ENCODE data around the gene CHST2. TPM values are rescaled to one million over a fixed set of nuclear protein-coding genes. Genes with fewer than 3 reads are reported as not detected.

CHST2 gene
- total RNA-seq, 1 experiment from 2014 or later, result 1.7 TPM

DNA sequence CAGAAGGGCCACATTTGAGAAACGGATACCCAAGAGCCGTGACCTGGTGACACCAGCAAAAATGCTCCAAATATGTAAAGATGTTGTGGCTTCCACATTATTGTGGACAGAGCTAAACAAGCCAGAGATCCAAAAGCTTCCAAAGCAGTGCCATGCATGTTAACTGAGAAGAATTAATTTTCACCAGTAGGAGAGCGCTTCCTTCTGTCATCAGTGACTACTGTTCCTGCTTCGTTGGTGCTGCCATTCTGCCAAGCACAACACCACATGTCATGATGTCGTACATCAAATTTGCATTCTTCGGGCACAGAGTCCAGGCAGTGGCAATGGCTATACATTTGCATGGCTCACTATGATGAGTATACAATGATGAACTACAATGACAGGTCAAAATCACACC lies 19.1 kb upstream of the CHST2 start:
- Histone ChIP-seq H3K9me3 (ENCODE audit: control insufficient read depth in 1 of 2, insufficient read depth in 1 of 2, low read depth in 1 of 2, low read length in 2 of 2) (peaks cover 0 to 5% of the 10 kb centered on the region in 2 experiments; a peak in 3 of 4 replicates), H3K9me2 (ENCODE audit: insufficient read depth) (no peaks in the 10 kb centered on the region), H3K79me2 (ENCODE audit: insufficient read depth, low read length) (no peaks in the 10 kb centered on the region), H3K36me3 (ENCODE audit: control insufficient read depth in 1 of 2, insufficient read depth in 2 of 2, low read length in 2 of 2) (no peaks in the 10 kb centered on the region), H3K27ac (ENCODE audit: low read depth, low read length) (no peak overlapping the region), H3K4me1 (ENCODE audit: control insufficient read depth in 1 of 2, insufficient read depth in 2 of 2, low read length in 2 of 2) (no peaks in the 10 kb centered on the region), H3K27me3 (ENCODE audit: insufficient read depth, low read length) (no peaks in the 10 kb centered on the region), H3K4me3 (replicated peaks in 1 of 2; ENCODE audit: low read depth in 1 of 2, low read length in 2 of 2) (no peak overlapping the region), H3K4me2 (ENCODE audit: low read length) (no peak overlapping the region), H2AFZ (ENCODE audit: low read depth, low read length, poor library complexity, severe bottlenecking) (no peak overlapping the region), H3K9ac (ENCODE audit: low read length) (no peak overlapping the region), H4K20me1 (ENCODE audit: insufficient read depth) (no peaks in the 10 kb centered on the region)
- POLR2A ChIA-PET, result no interaction called here
- DNase-seq (ENCODE audit: low read depth, low spot score), result no peak
- TF ChIP-seq, protein P1, sequence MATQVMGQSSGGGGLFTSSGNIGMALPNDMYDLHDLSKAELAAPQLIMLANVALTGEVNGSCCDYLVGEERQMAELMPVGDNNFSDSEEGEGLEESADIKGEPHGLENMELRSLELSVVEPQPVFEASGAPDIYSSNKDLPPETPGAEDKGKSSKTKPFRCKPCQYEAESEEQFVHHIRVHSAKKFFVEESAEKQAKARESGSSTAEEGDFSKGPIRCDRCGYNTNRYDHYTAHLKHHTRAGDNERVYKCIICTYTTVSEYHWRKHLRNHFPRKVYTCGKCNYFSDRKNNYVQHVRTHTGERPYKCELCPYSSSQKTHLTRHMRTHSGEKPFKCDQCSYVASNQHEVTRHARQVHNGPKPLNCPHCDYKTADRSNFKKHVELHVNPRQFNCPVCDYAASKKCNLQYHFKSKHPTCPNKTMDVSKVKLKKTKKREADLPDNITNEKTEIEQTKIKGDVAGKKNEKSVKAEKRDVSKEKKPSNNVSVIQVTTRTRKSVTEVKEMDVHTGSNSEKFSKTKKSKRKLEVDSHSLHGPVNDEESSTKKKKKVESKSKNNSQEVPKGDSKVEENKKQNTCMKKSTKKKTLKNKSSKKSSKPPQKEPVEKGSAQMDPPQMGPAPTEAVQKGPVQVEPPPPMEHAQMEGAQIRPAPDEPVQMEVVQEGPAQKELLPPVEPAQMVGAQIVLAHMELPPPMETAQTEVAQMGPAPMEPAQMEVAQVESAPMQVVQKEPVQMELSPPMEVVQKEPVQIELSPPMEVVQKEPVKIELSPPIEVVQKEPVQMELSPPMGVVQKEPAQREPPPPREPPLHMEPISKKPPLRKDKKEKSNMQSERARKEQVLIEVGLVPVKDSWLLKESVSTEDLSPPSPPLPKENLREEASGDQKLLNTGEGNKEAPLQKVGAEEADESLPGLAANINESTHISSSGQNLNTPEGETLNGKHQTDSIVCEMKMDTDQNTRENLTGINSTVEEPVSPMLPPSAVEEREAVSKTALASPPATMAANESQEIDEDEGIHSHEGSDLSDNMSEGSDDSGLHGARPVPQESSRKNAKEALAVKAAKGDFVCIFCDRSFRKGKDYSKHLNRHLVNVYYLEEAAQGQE (IDR thresholded peaks at IDR 0.05; ENCODE audit: low read depth), result no peak
- no peak for TF ChIP-seq CEBPB (IDR thresholded peaks at IDR 0.05; ENCODE audit: low read depth)
- no peak for TF ChIP-seq CBX3 (IDR thresholded peaks at IDR 0.05; ENCODE audit: low read depth)
- no peak for TF ChIP-seq SIN3A (IDR thresholded peaks at IDR 0.05; ENCODE audit: low read depth)
- TF ChIP-seq EZH2 (IDR thresholded peaks at IDR 0.05), result no peak
- CTCF ChIA-PET, result no interaction called here
- ATAC-seq, result no peak
- intact Hi-C loops (cut with micrococcal nuclease), result no loop called here
- RAD21 ChIA-PET (ENCODE audit: low non-redundant PET in 1 of 2, low total read pairs in 2 of 2, uncharacterized antibody in 2 of 2, unreplicated experiment in 2 of 2), result no interaction called here
- no TSS peak for BruUV-seq (replicated peaks)

- BruUV-seq (replicated peaks), result no TSS peak
- Histone ChIP-seq H3K9me2 (ENCODE audit: insufficient read depth) (no peaks in the 10 kb centered on the region), H3K4me1 (ENCODE audit: control insufficient read depth in 1 of 2, insufficient read depth in 2 of 2, low read length in 2 of 2) (no peaks in the 10 kb centered on the region), H3K9me3 (ENCODE audit: control insufficient read depth in 1 of 2, insufficient read depth in 1 of 2, low read depth in 1 of 2, low read length in 2 of 2) (peaks cover 0 to 8% of the 10 kb centered on the region in 2 experiments; a peak in 2 of 4 replicates), H3K36me3 (ENCODE audit: control insufficient read depth in 1 of 2, insufficient read depth in 2 of 2, low read length in 2 of 2) (no peaks in the 10 kb centered on the region), H3K79me2 (ENCODE audit: insufficient read depth, low read length) (no peaks in the 10 kb centered on the region), H3K9ac (ENCODE audit: low read length) (no peak overlapping the region), H2AFZ (ENCODE audit: low read depth, low read length, poor library complexity, severe bottlenecking) (no peak overlapping the region), H3K4me2 (ENCODE audit: low read length) (no peak overlapping the region), H3K27me3 (ENCODE audit: insufficient read depth, low read length) (no peaks in the 10 kb centered on the region), H3K4me3 (replicated peaks in 1 of 2; ENCODE audit: low read depth in 1 of 2, low read length in 2 of 2) (no peak overlapping the region), H4K20me1 (ENCODE audit: insufficient read depth) (no peaks in the 10 kb centered on the region), H3K27ac (ENCODE audit: low read depth, low read length) (no peak overlapping the region)
- CTCF ChIA-PET, result no interaction called here
- POLR2A ChIA-PET, result no interaction called here
- no peak for ATAC-seq
- DNase-seq (ENCODE audit: low read depth, low spot score), result no peak
- RAD21 ChIA-PET (ENCODE audit: low non-redundant PET in 1 of 2, low total read pairs in 2 of 2, uncharacterized antibody in 2 of 2, unreplicated experiment in 2 of 2), result no interaction called here
- intact Hi-C loops (cut with micrococcal nuclease), result no loop called here
- TF ChIP-seq RAD21 (IDR thresholded peaks at IDR 0.05; ENCODE audit: low read depth), result no peak
- TF ChIP-seq SRF (IDR thresholded peaks at IDR 0.05; ENCODE audit: low read depth), result no peak
- TF ChIP-seq SP1 (IDR thresholded peaks at IDR 0.05; ENCODE audit: low read depth), result no peak
- no peak for TF ChIP-seq POLR2AphosphoS5 (IDR thresholded peaks at IDR 0.05; ENCODE audit: low read depth, low read length)
- no peak for TF ChIP-seq CEBPB (IDR thresholded peaks at IDR 0.05; ENCODE audit: low read depth)
- TF ChIP-seq FOSL1 (IDR thresholded peaks at IDR 0.05; ENCODE audit: low read depth), result no peak
- TF ChIP-seq TCF7L2 (IDR thresholded peaks at IDR 0.05; ENCODE audit: borderline replicate concordance, extremely low read depth, insufficient read depth, insufficient read length), result no peak
- TF ChIP-seq, protein P2, sequence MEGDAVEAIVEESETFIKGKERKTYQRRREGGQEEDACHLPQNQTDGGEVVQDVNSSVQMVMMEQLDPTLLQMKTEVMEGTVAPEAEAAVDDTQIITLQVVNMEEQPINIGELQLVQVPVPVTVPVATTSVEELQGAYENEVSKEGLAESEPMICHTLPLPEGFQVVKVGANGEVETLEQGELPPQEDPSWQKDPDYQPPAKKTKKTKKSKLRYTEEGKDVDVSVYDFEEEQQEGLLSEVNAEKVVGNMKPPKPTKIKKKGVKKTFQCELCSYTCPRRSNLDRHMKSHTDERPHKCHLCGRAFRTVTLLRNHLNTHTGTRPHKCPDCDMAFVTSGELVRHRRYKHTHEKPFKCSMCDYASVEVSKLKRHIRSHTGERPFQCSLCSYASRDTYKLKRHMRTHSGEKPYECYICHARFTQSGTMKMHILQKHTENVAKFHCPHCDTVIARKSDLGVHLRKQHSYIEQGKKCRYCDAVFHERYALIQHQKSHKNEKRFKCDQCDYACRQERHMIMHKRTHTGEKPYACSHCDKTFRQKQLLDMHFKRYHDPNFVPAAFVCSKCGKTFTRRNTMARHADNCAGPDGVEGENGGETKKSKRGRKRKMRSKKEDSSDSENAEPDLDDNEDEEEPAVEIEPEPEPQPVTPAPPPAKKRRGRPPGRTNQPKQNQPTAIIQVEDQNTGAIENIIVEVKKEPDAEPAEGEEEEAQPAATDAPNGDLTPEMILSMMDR (IDR thresholded peaks at IDR 0.05 in 2 of 3, conservative IDR thresholded peaks at IDR 0.05 in 1 of 3; ENCODE audit: borderline replicate concordance in 1 of 3, insufficient read depth in 1 of 3, low read depth in 2 of 3, low read length in 2 of 3), result no peak
- TF ChIP-seq, protein P3, sequence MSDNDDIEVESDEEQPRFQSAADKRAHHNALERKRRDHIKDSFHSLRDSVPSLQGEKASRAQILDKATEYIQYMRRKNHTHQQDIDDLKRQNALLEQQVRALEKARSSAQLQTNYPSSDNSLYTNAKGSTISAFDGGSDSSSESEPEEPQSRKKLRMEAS (IDR thresholded peaks at IDR 0.05), result no peak
- TF ChIP-seq POLR2A (IDR thresholded peaks at IDR 0.05; ENCODE audit: borderline replicate concordance, extremely low read depth, insufficient read depth, insufficient read length), result no peak
- TF ChIP-seq, protein P4, sequence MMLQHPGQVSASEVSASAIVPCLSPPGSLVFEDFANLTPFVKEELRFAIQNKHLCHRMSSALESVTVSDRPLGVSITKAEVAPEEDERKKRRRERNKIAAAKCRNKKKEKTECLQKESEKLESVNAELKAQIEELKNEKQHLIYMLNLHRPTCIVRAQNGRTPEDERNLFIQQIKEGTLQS (IDR thresholded peaks at IDR 0.05), result no peak
- no peak for TF ChIP-seq CBX3 (IDR thresholded peaks at IDR 0.05; ENCODE audit: low read depth)
Measured at GRCh38 chr3:143101792-143102381, 17.7 kb upstream of the CHST2 start.
